Activated CD8-positive, alpha-beta T cell treated with anti-CD3 and anti-CD28 coated beads for 36 hours (primary cell): ENCODE results near the gene ASIP. TPM values are rescaled to one million over a fixed set of nuclear protein-coding genes. Genes with fewer than 3 reads are reported as not detected.
A peak's percentile ranks its signal among the peaks of the same experiment; 100 is the strongest.

Experiments
- ATAC-seq: fragments of 200-7000 bp; cut with Tn5 transposase; one replicate; pipeline ENCODE4 v1.10.0; 2021; ENCODE audit warnings: mild to moderate bottlenecking, moderate library complexity
- CTCF ChIA-PET: fragments of 350-600 bp; sonication (Branson Sonifier 250); formaldehyde crosslinking; loops from one replicate; lab custom pipeline; 2021; ENCODE audit warnings: antibody characterized with exemption; lab: Charles Lee
- POLR2A ChIA-PET: fragments of 350-600 bp; sonication (Branson Sonifier 250); formaldehyde crosslinking; loops from one replicate; lab custom pipeline; 2021; ENCODE audit warnings: antibody characterized with exemption; lab: Charles Lee
- DNase-seq: peaks from one replicate; pipeline ENCODE4 v3.0.0-alpha.2; 2020
- H3K27ac Mint-ChIP-seq: one replicate; pipeline ENCODE4 v1.8.0; 2021; ENCODE audit warnings: mild to moderate bottlenecking, mixed read lengths
- H3K27me3 Mint-ChIP-seq: one replicate; pipeline ENCODE4 v1.8.0; 2021; ENCODE audit warnings: mixed read lengths
- H3K36me3 Mint-ChIP-seq: one replicate; pipeline ENCODE4 v1.8.0; 2021; ENCODE audit warnings: low read depth, mixed read lengths
- H3K4me1 Mint-ChIP-seq: one replicate; pipeline ENCODE4 v1.8.0; 2021; ENCODE audit warnings: low read depth, mixed read lengths
- H3K4me3 Mint-ChIP-seq: one replicate; pipeline ENCODE4 v1.8.0; 2021; ENCODE audit warnings: mild to moderate bottlenecking, moderate library complexity, mixed read lengths
- H3K9me3 Mint-ChIP-seq: one replicate; pipeline ENCODE4 v1.8.0; 2021; ENCODE audit warnings: mixed read lengths
- intact Hi-C: fragments of 100-400 bp; cut with micrococcal nuclease; formaldehyde crosslinking; loops from one replicate; pipeline ENCODE4 v1.10.0; 2022
- total RNA-seq, 2 experiments: library from RNA; stranded (reverse); gene quantifications; one replicate each; pipeline ENCODE4 v1.2.3, GENCODE V29; 2021
- TF ChIP-seq, protein P1 (sequence below): fragments of 200-600 bp; IDR thresholded peaks from one replicate; pipeline ENCODE4 v1.8.0; 2022; ENCODE audit warnings: antibody characterized with exemption, mild to moderate bottlenecking

ASIP gene
- total RNA-seq, 2 experiments from 2014 or later: not detected

DNA sequence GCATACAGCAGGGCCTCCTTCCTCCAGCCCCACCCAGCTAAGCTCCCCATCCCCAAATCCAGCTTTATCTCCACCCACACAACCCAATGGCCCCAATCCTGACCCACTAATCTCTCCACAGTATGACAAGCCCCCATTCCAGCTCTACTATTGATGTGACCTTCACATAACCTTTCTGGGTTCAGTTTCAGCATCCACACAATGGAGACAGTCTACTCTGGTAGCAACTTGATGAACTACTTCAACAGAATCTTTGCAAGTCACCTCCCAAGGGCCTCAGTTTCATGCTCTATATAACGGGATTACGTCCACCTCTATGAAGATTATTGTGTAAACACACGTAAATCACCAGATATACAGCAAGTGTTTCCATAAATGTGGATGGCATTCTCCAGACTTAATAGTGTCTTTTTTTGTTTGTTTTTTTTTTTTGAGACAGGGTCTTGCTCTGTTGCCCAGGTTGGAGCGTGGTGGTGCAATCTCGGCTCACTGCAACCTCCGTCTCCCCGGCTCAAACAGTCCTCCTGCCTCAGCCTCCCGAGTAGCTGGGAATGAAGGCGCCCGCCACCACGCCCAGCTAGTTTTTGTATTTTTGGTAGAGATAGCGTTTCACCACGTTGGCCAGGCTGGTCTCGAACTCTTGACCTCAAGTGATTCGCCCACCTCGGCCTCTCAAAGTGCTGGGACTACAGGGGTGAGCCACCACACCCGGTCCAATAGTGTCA is 60.5 kb downstream of the ASIP start:
- no peaks in the 10 kb centered on the region for H3K9me3 Mint-ChIP-seq
- DNase-seq (peak; percentile 29), ATAC-seq (no peak)
- H3K27ac Mint-ChIP-seq: peak overlapping the region; percentile 87
- TF ChIP-seq, protein P1, sequence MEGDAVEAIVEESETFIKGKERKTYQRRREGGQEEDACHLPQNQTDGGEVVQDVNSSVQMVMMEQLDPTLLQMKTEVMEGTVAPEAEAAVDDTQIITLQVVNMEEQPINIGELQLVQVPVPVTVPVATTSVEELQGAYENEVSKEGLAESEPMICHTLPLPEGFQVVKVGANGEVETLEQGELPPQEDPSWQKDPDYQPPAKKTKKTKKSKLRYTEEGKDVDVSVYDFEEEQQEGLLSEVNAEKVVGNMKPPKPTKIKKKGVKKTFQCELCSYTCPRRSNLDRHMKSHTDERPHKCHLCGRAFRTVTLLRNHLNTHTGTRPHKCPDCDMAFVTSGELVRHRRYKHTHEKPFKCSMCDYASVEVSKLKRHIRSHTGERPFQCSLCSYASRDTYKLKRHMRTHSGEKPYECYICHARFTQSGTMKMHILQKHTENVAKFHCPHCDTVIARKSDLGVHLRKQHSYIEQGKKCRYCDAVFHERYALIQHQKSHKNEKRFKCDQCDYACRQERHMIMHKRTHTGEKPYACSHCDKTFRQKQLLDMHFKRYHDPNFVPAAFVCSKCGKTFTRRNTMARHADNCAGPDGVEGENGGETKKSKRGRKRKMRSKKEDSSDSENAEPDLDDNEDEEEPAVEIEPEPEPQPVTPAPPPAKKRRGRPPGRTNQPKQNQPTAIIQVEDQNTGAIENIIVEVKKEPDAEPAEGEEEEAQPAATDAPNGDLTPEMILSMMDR: no peak
- no peaks in the 10 kb centered on the region for H3K27me3 Mint-ChIP-seq
- ChIA-PET CTCF (interaction anchor here (0.6 to 3.6 kb wide), 10 partner anchors 11 to 468 kb away, joined by 3 to 40 read pairs (median 4); partner anchors contain the start of gene DYNLRB1), POLR2A (interaction anchor here (0.7 to 2.0 kb wide), 10 partner anchors 9 to 215 kb away, joined by 3 to 11 read pairs (median 3); partner anchors contain the start of gene DYNLRB1)
- intact Hi-C loops: loop anchor here (5.0 kb wide), 1 partner anchor 216 kb away; the partner anchor contains the start of gene DYNLRB1
- H3K4me3 Mint-ChIP-seq: peak overlapping the region; percentile 86
- peaks cover 19% of the 10 kb centered on the region for H3K36me3 Mint-ChIP-seq
- H3K4me1 Mint-ChIP-seq: peaks cover 23% of the 10 kb centered on the region

DNA sequence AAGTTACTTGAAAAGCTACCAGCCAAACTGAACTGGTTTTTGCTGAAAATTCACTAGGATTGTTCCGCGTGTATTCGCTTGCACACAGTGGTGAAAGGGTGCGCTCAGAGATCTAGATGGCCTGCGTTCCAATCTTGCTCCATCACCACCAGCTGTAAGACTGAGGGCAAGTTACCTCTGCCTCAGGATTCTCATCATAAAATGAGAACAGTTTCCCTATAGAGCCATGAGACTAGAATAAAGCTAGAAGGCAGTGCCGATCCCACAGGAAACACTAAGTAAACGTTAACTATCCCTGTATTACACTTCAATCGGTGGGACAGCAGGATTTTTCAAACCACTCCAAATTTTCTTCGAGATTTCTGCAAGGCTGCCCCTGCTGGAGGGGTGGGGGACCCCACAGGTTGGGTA is 61.1 kb downstream of the ASIP start:
- peak overlapping the region; percentile 86 for H3K4me3 Mint-ChIP-seq
- ATAC-seq (no peak), DNase-seq (no peak)
- H3K27ac Mint-ChIP-seq: peak overlapping the region; percentile 87
- peaks cover 19% of the 10 kb centered on the region for H3K36me3 Mint-ChIP-seq
- TF ChIP-seq, protein P1: no peak
- CTCF ChIA-PET: interaction anchor here (0.9 to 3.6 kb wide), 8 partner anchors 10 to 467 kb away, joined by 3 to 40 read pairs (median 4); partner anchors contain the start of gene DYNLRB1
- H3K4me1 Mint-ChIP-seq: peaks cover 23% of the 10 kb centered on the region
- no peaks in the 10 kb centered on the region for H3K27me3 Mint-ChIP-seq
- intact Hi-C loops: loop anchor here (5.0 kb wide), 1 partner anchor 215 kb away; the partner anchor contains the start of gene DYNLRB1
- POLR2A ChIA-PET: interaction anchor here (0.7 to 2.0 kb wide), 10 partner anchors 10 to 436 kb away, joined by 3 to 11 read pairs (median 4); partner anchors contain the start of gene DYNLRB1
- no peaks in the 10 kb centered on the region for H3K9me3 Mint-ChIP-seq

DNA sequence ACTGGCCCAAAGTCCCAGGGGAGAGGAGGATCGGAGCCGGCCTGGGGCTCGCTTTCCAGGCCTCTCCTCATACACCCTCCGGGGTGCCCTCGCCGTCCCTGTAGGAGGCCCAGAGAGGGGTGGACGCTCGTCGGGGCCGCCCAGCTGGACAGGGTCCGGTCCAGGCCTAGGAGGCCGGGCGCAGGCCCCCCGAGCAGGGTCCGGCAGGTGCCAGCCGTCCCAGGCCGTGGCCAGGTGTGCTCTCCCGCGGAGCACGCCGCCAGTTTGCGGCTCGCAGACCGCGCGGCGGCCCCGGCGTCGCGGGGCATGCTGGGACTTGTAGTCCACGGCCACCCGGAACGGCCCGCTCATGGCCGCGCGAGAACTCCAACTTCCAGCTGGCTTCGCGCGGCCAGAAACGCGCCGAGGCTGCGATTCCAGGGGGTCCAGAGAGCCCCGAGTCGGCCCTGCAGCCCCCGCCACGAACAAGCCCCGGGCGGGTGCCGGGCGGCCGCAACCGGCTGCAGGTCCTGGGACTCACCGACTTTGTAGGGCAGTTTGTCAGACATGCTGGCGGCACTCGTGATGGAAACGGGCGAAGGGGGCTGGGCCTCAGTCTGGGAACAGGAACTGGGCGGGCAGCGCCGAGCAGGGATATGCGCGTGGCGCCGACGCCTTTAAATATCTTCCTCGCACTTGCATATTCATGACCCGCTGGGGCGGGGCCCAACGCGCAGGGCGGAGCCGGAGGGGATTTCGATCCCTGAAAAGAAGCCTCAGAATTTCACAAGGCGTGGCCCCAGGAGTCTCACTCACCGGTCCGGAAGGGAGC is 61.7 kb downstream of the ASIP start, which contains the start of gene AHCY:
AHCY (minus strand) TSS at position 633 of the 811 bp plus-strand sequence; CDS start at position 548, 85 bp downstream.
- ATAC-seq (peak; percentile 94), DNase-seq (peak; percentile 97)
- Mint-ChIP-seq H3K36me3 (peaks cover 16% of the 10 kb centered on the region), H3K4me1 (peaks cover 20% of the 10 kb centered on the region), H3K27ac (peak within 1 kb of the TSS; percentile 87), H3K27me3 (no peaks in the 10 kb centered on the region), H3K9me3 (no peaks in the 10 kb centered on the region), H3K4me3 (peak within 1 kb of the TSS; percentile 86)
- intact Hi-C loops: loop anchor here (5.0 kb wide), 1 partner anchor 214 kb away; the partner anchor contains the start of gene DYNLRB1
- TF ChIP-seq, protein P1: no peak
- CTCF ChIA-PET: interaction anchor here (0.9 to 3.6 kb wide), 7 partner anchors 9 to 467 kb away, joined by 3 to 40 read pairs (median 3); no protein-coding TSS in a partner anchor
- POLR2A ChIA-PET: interaction anchor here (0.6 to 2.0 kb wide), 11 partner anchors 10 to 1332 kb away, joined by 3 to 11 read pairs (median 3); partner anchors contain the start of gene DYNLRB1

DNA sequence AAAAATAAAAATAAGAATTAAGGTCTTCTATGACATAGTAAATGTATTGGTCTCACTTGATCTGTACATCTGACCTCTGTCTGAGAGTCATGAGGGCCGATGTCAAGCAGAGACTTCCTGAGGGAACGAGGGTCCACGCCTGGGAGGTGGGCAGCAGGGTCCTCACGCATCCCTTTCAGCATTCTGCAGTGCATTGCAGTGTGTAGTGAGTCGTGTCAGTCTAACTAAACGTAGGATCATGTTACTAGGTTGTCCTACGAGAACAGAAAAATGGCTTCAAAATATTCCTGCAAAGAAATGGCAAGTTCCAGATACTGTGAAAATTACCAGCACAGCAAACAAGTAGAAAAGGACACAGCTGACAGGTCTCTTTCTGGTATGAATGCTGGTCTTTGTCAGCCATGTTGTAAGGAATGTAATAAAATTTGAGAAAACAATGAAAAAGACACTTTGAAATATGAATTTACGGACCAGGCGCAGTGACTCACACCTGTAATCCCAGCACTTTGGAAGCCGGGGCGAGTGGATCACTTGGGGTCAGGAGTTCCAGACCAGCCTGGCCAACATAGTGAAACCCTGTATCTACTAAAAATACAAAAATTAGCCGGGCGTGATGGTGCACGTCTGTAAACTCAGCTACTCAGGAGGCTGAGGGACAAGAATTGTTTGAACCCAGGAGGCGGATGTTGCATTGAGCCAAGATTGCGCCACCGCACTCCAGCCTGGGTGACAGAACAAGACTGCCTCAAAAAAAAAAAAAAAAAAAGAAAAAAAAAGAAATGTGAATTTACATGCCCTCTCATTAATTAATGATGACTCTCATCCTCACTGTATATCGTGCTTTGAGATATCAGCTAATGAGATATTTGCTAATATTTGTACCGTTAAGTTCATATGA is 64.4 kb downstream of the ASIP start:
- ChIA-PET CTCF (no interaction called here), POLR2A (interaction anchor here (0.6 to 1.1 kb wide), 2 partner anchors 211 to 923 kb away, joined by 3 read pairs; partner anchors contain the start of gene DYNLRB1)
- intact Hi-C loops: no loop called here
- H3K4me3 Mint-ChIP-seq: no peak overlapping the region
- H3K27me3 Mint-ChIP-seq: no peaks in the 10 kb centered on the region
- peaks cover 16% of the 10 kb centered on the region for H3K36me3 Mint-ChIP-seq
- no peak for DNase-seq
- H3K27ac Mint-ChIP-seq: no peak overlapping the region
- H3K9me3 Mint-ChIP-seq: no peaks in the 10 kb centered on the region
- TF ChIP-seq, protein P1: no peak
- ATAC-seq: no peak
- peaks cover 20% of the 10 kb centered on the region for H3K4me1 Mint-ChIP-seq
